DND-41 (cell line): ENCODE data around the gene NPY4R2.
"Not testable (repeated sequence)": the region's sequence is repeated elsewhere in the genome, so short reads cannot be mapped to it uniquely, and the experiment has no call there.

Experiments used
- ATAC-seq: fragments of 200-7000 bp; cut with Tn5 transposase; 3 replicates; pipeline ENCODE4 v1.9.1; 2021; ENCODE audit warnings: low read depth; ENCODE audit not compliant: insufficient read depth
- DNase-seq: peaks from one replicate; pipeline ENCODE4 v3.0.0-alpha.2; 2020
- H2AFZ ChIP-seq: 2 replicates; pipeline ENCODE4 v1.6.0; 2012; ENCODE audit warnings: low read depth, low read length
- H3K27ac ChIP-seq: 2 replicates; pipeline ENCODE4 v1.5.1; 2012; ENCODE audit warnings: low read length, inconsistent platforms
- H3K27me3 ChIP-seq: fragments of 200-600 bp; sonication (generic); 2 replicates; pipeline ENCODE4 v1.6.0; 2012; ENCODE audit warnings: low read length, mild to moderate bottlenecking, inconsistent platforms; ENCODE audit not compliant: insufficient read depth, poor library complexity
- H3K36me3 ChIP-seq: 2 replicates; pipeline ENCODE4 v1.5.1; 2012; ENCODE audit warnings: low read length, inconsistent platforms; ENCODE audit not compliant: insufficient read depth
- H3K4me1 ChIP-seq: 2 replicates; pipeline ENCODE4 v1.5.1; 2012; ENCODE audit warnings: mild to moderate bottlenecking, low read length; ENCODE audit not compliant: insufficient read depth
- H3K4me2 ChIP-seq: 2 replicates; pipeline ENCODE4 v1.6.0; 2012; ENCODE audit warnings: mild to moderate bottlenecking, moderate library complexity, low read length, inconsistent platforms; ENCODE audit not compliant: insufficient read depth
- H3K4me3 ChIP-seq, 2 experiments: fragments of 200-600 bp in 1 of 2; shearing (Covaris generic) in 1 of 2; 2 replicates each; pipeline ENCODE4 v1.5.1; 2012 to 2016; ENCODE audit warnings: inconsistent platforms in 2 of 2, low read length in 2 of 2, mild to moderate bottlenecking in 2 of 2, low read depth in 1 of 2, moderate library complexity in 1 of 2
- H3K79me2 ChIP-seq: 2 replicates; pipeline ENCODE4 v1.6.0; 2012; ENCODE audit warnings: low read length, inconsistent platforms; ENCODE audit not compliant: insufficient read depth
- H3K9ac ChIP-seq: 2 replicates; pipeline ENCODE4 v1.6.0; 2012; ENCODE audit warnings: low read depth, mild to moderate bottlenecking, inconsistent platforms, low read length, moderate library complexity
- H3K9me3 ChIP-seq: 2 replicates; pipeline ENCODE4 v1.5.1; 2012; ENCODE audit warnings: low read length, moderate library complexity, mild to moderate bottlenecking, inconsistent platforms; ENCODE audit not compliant: insufficient read depth, severe bottlenecking
- H4K20me1 ChIP-seq: 2 replicates; pipeline ENCODE4 v1.6.0; 2012; ENCODE audit warnings: low read length; ENCODE audit not compliant: insufficient read depth

NPY4R2 gene

DNA sequence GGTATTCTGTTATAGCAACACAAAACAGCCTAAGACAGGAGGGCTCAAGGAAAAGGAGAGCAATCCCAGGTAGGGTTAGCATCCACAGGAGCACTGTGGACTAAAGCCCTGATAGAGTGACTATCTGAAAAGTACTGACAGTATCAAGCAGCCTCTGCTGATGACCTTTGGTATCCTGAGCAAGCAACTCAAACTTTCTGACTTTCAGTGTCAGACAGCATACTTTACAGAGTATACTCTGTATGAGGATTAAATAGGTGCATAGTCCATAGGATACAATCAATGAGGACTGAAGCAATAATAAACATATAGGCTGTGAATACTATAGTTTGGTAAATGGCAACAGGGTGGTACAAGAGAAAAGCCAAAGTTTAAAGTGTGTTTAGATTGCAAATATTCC lies 27.7 kb upstream of the NPY4R2 start:
- not testable (repeated sequence) for H3K9me3 ChIP-seq, H3K36me3 ChIP-seq, ATAC-seq, DNase-seq, H3K27me3 ChIP-seq, H3K27ac ChIP-seq, H3K9ac ChIP-seq, H2AFZ ChIP-seq, H4K20me1 ChIP-seq, H3K4me2 ChIP-seq, H3K4me1 ChIP-seq, H3K4me3 ChIP-seq, H3K79me2 ChIP-seq

DNA sequence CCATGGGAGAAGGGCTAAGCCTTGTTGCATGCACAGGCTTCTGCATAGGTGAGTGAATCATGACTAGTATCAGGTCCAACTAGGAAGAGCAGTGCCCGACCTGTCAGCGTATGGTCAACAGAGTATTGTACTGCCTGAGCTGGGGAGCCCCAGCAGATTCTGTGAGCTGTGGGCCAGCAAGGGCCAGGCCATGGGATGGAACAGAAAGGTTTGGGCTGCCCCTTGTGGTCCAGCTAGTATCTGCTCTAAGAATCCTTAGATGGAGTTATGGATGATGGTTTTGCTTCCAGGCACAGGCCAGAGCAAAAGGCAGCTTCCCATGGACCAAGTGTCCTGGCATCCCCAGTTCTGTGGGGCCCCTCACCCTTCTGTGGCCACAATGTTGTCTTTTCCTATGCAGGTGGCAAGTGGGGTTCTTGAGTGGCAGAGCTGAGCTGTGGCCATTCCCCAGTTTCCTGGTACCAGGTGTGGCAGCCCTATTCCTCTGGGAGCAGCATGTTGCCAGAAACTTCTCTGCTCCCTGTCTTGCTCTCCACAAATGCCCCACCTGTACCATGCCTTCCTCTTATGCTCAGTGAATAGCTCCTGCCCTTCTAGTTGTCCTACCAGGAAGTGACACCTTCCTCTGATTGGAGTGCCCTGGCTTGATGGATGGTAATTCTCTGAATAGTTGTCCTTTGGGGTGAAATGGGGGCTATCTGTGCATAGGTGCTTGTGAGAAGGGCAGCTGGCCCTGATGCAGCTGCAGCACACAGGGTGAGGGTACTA lies 25.8 kb upstream of the NPY4R2 start:
- DNase-seq, H3K4me3 ChIP-seq, H3K27me3 ChIP-seq, ATAC-seq, H3K9ac ChIP-seq, H3K36me3 ChIP-seq, H2AFZ ChIP-seq, H3K4me2 ChIP-seq, H3K4me1 ChIP-seq, H3K27ac ChIP-seq, H3K9me3 ChIP-seq, H4K20me1 ChIP-seq, H3K79me2 ChIP-seq: not testable (repeated sequence)

DNA sequence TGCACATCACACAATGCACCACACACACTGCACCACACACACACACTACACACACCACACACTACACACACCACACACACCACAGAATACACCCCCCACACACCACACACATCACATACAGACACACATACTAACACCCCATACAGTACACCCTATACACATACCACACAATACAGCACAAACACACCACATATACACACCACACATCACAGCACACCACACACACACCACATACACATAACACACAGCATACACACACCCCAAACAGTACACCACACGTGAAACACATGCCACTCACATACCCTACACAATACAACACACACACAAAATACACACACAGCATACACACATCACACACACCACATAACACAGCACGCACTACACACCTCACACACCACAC lies 23.9 kb upstream of the NPY4R2 start:
- H3K4me1 ChIP-seq: not testable (repeated sequence)

DNA sequence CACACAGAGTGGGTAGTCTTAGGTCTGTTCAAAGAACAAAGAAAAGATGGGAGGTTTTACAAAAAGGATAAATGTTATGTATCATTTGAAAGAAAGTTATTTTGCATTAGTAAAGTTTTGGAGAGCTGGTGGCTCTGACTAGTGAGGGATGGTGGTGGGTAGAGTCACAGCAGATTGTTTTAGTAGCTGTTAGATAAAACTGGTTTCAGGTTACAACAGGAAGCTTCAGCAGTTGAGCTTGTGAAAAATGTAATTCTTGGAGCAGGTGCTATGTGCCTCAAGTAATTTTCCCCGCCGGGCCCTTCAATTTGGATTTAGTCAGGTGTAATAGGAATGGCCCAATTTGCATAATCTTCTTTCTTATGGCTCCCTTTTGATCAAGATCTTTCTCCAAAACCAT lies 20.6 kb upstream of the NPY4R2 start:
- DNase-seq, ATAC-seq, H3K4me1 ChIP-seq, H3K9ac ChIP-seq, H3K27me3 ChIP-seq, H3K36me3 ChIP-seq, H3K27ac ChIP-seq, H3K4me2 ChIP-seq, H2AFZ ChIP-seq, H3K79me2 ChIP-seq, H3K4me3 ChIP-seq, H4K20me1 ChIP-seq, H3K9me3 ChIP-seq: not testable (repeated sequence)

More for the DNA sequence above, 23.9 kb upstream of the NPY4R2 start:
- not testable (repeated sequence) for DNase-seq, H3K36me3 ChIP-seq, H3K27me3 ChIP-seq, H4K20me1 ChIP-seq, H3K79me2 ChIP-seq, H3K27ac ChIP-seq, ATAC-seq, H3K4me2 ChIP-seq, H3K9ac ChIP-seq, H3K9me3 ChIP-seq, H3K4me3 ChIP-seq, H2AFZ ChIP-seq

DNA sequence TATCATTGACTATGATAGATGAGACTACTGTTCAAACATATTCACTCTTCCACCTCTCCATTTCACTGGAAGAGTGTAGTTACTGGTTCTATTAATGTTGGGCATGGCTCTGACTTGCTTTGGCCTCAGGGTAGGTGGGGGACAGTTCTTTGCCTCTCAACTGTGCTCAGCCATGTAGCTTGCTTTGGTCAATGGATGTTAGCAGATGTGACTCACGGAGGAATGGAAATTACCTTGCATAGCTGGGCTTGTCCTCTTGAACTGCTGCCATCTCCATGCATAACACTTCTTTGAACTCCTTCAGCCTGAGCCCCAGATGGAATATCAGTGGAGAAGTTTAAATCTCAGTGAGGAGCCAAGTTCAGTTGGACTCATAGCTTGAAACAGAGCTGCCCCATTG lies 9.1 kb upstream of the NPY4R2 start:
- not testable (repeated sequence) for H3K4me3 ChIP-seq, H3K27me3 ChIP-seq, H3K9me3 ChIP-seq, H2AFZ ChIP-seq, H3K79me2 ChIP-seq, H3K36me3 ChIP-seq, H3K9ac ChIP-seq, H4K20me1 ChIP-seq, ATAC-seq, H3K4me2 ChIP-seq, H3K4me1 ChIP-seq, DNase-seq, H3K27ac ChIP-seq

DNA sequence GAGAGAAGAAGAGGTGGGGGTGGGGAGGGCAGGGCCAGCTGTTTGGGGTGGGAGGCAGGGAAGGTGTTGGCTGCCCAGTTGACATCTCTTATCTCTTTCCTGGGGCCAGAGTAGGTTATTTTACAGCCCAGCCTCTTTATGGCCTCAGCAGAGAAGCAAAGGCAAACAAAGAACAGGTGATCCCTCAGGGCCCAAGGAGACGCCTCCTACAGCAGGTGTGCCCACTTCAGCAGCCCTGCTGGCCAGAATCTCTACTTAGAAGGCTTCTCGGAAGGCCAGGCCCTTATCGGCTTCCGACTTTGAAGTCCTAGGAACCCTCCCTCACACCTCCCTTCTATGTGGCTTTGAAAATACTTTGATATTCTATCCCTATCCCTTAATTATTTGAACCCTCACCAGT lies 8.0 kb upstream of the NPY4R2 start:
- H3K9ac ChIP-seq, H3K9me3 ChIP-seq, H3K4me1 ChIP-seq, H2AFZ ChIP-seq, H3K4me3 ChIP-seq, H3K4me2 ChIP-seq, H4K20me1 ChIP-seq, ATAC-seq, H3K36me3 ChIP-seq, H3K79me2 ChIP-seq, H3K27ac ChIP-seq, DNase-seq, H3K27me3 ChIP-seq: not testable (repeated sequence)

DNA sequence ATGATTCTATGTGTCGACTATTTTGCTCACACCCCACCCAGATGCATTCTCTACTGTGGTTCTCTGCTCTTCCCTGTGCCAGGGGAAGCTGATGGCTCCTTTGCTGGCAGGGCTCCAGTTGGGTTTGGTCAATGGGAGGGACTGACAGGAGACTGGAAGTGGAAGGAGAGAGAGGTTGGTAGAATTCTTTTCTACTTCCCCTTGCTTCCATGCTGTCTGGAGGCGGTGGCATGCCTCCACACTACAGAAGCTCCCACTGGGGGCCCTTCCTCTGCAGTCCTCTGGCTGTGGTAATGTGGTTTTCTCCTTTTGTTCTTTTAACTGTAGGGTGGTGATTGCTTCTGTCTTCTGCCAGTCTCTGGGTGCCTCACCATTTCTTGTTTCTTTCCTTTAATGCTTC lies 4.4 kb upstream of the NPY4R2 start:
- not testable (repeated sequence) for H3K9me3 ChIP-seq, H3K79me2 ChIP-seq, DNase-seq, H3K27ac ChIP-seq, H3K27me3 ChIP-seq, H3K4me1 ChIP-seq, H2AFZ ChIP-seq, H3K4me2 ChIP-seq, H3K9ac ChIP-seq, H3K4me3 ChIP-seq, H3K36me3 ChIP-seq, H4K20me1 ChIP-seq
- peak; percentile 100 for ATAC-seq

DNA sequence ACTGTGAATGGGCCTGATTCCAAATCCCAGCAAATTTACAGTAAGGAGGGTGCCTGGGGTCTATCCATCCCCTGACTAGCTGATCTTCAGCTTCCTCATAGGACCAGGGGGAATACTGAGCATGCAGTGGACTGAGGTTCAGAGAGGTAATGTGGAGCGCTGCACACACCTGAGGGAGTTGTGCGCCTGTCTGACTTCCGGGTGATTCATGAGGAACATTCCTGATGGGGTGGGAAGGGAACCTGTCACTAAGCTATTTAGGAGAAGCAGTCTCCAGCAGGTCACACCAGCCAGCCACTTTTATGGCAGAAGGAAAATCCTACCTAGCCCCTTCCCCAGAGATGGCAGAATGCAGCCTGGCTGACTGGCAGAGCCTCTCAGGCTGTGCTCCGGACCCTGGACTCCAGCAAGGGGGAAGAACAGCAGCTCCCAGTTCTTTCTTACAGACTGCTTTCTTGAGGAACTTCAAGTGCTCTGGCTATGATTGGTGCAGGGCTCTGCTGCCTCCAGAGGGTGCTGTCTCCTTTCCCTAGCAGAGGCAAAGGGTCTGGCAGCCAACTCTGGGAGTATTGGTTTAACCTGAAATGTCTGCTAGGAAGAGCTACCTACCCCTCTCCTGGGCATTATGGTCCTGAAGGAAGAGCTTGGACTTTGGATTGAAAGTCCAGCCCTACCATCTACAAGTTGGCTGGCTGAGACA lies 2.5 kb upstream of the NPY4R2 start:
- peak; percentile 58 for ATAC-seq
- H3K27me3 ChIP-seq, H2AFZ ChIP-seq, H3K9ac ChIP-seq, H3K4me2 ChIP-seq, H3K9me3 ChIP-seq, H3K27ac ChIP-seq, H4K20me1 ChIP-seq, H3K4me3 ChIP-seq, H3K79me2 ChIP-seq, H3K36me3 ChIP-seq, H3K4me1 ChIP-seq: not testable (repeated sequence)
- peak; percentile 8 for DNase-seq
